ENCODE data around the gene HS1BP3.

HS1BP3 gene

GRCh38 chr2:20674974-20675679 lies 24.2 kb upstream of the HS1BP3 start:
- DNase-seq = no peak

GRCh38 chr2:20674309-20674965 lies 23.5 kb upstream of the HS1BP3 start:
- DNase-seq = no peak

GRCh38 chr2:20673686-20674308 lies 22.9 kb upstream of the HS1BP3 start:
- no peak for DNase-seq

- DNase-seq = no peak
Measured at GRCh38 chr2:20672201-20672951, 21.5 kb upstream of the HS1BP3 start.

- no peak for DNase-seq
Measured at GRCh38 chr2:20671736-20672080, 20.8 kb upstream of the HS1BP3 start.

- DNase-seq = no peak
Measured at GRCh38 chr2:20671036-20671735, 20.3 kb upstream of the HS1BP3 start.

- DNase-seq = no peak
Measured at GRCh38 chr2:20670315-20671035, 19.6 kb upstream of the HS1BP3 start.

GRCh38 chr2:20669562-20670314 lies 18.8 kb upstream of the HS1BP3 start:
- no peak for DNase-seq

- DNase-seq = no peak
Measured at GRCh38 chr2:20668871-20669475, 18.1 kb upstream of the HS1BP3 start.

- no peak for DNase-seq
Measured at GRCh38 chr2:20668451-20668850, 17.6 kb upstream of the HS1BP3 start.

GRCh38 chr2:20667531-20668401 lies 16.9 kb upstream of the HS1BP3 start:
- no peak for DNase-seq

- no peak for DNase-seq
Measured at GRCh38 chr2:20667151-20667530, 16.2 kb upstream of the HS1BP3 start.

- no peak for DNase-seq
Measured at GRCh38 chr2:20666304-20667150, 15.6 kb upstream of the HS1BP3 start, which contains the start of gene GDF7. Gene GDF7, plus strand, starts transcription at chr2:20667144. Its CDS starts 96 bp downstream, at chr2:20667240.

- no peak for DNase-seq
Measured at GRCh38 chr2:20666005-20666303, 15.1 kb upstream of the HS1BP3 start.

- no peak for DNase-seq
Measured at GRCh38 chr2:20665243-20666004, 14.5 kb upstream of the HS1BP3 start.

GRCh38 chr2:20664431-20665242 lies 13.7 kb upstream of the HS1BP3 start:
- no peak for DNase-seq

- DNase-seq = no peak
Measured at GRCh38 chr2:20664071-20664390, 13.1 kb upstream of the HS1BP3 start.

Data from stimulated activated CD4-positive, alpha-beta T cell treated with anti-CD3 and anti-CD28 coated beads, Interleukin-2, amount 100 ng/mL, for 48 hours (primary cell).